Measurements from ENCODE around the gene NUDT13. TPM values are rescaled to one million over a fixed set of nuclear protein-coding genes. Genes with fewer than 3 reads are reported as not detected.

The NUDT13 gene
- total and polyA plus RNA-seq, 9 of the 15 experiments (the other 6 are each of a cell fraction or from before 2014, with no cell fraction given) = 4.7 to 11.1 (median 5.6) TPM

- TF ChIP-seq ZFP91 (CRISPR knock-in tag; IDR thresholded peaks at IDR 0.05) = peak; percentile 41; the same call in 1 of the 2 replicates
- TF ChIP-seq, protein P1, sequence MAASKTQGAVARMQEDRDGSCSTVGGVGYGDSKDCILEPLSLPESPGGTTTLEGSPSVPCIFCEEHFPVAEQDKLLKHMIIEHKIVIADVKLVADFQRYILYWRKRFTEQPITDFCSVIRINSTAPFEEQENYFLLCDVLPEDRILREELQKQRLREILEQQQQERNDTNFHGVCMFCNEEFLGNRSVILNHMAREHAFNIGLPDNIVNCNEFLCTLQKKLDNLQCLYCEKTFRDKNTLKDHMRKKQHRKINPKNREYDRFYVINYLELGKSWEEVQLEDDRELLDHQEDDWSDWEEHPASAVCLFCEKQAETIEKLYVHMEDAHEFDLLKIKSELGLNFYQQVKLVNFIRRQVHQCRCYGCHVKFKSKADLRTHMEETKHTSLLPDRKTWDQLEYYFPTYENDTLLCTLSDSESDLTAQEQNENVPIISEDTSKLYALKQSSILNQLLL (CRISPR knock-in tag; IDR thresholded peaks at IDR 0.05; ENCODE audit: borderline replicate concordance) = no peak
- TF ChIP-seq CBX5 (IDR thresholded peaks at IDR 0.05; ENCODE audit: borderline replicate concordance, low read depth) = no peak
- no peak for TF ChIP-seq MAFG (tag; conservative IDR thresholded peaks at IDR 0.05)
- TF ChIP-seq SREBF1 (IDR thresholded peaks at IDR 0.05; ENCODE audit: borderline replicate concordance, low read depth, low read length) = peak; percentile 68; the same call in 1 of the 2 replicates
- no peak for TF ChIP-seq CREBBP (IDR thresholded peaks at IDR 0.05; ENCODE audit: low read depth, low read length)
- no peak for TF ChIP-seq ZNF3 (CRISPR knock-in tag; IDR thresholded peaks at IDR 0.05)
- TF ChIP-seq, protein P2, sequence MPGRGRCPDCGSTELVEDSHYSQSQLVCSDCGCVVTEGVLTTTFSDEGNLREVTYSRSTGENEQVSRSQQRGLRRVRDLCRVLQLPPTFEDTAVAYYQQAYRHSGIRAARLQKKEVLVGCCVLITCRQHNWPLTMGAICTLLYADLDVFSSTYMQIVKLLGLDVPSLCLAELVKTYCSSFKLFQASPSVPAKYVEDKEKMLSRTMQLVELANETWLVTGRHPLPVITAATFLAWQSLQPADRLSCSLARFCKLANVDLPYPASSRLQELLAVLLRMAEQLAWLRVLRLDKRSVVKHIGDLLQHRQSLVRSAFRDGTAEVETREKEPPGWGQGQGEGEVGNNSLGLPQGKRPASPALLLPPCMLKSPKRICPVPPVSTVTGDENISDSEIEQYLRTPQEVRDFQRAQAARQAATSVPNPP (IDR thresholded peaks at IDR 0.05; ENCODE audit: borderline replicate concordance, insufficient read depth, insufficient read length) = no peak
- no peak for TF ChIP-seq CEBPG (CRISPR knock-in tag; IDR thresholded peaks at IDR 0.05)
- no peak for TF ChIP-seq CEBPG (tag; conservative IDR thresholded peaks at IDR 0.05 in 1 of 2, IDR thresholded peaks at IDR 0.05 in 1 of 2)
- peak; percentile 72 for TF ChIP-seq FIP1L1 (IDR thresholded peaks at IDR 0.05; ENCODE audit: low read depth, low read length, poor library complexity, severe bottlenecking)
- TF ChIP-seq LARP7 (IDR thresholded peaks at IDR 0.05) = 0 out of 2 replicates have a peak, but pooled peaks have one; percentile 58
- TF ChIP-seq CCNT2 (IDR thresholded peaks at IDR 0.05; ENCODE audit: borderline replicate concordance, extremely low read depth, insufficient read length, low read depth, low read length) = peak; percentile 97
- peak; percentile 91 for TF ChIP-seq L3MBTL2 (IDR thresholded peaks at IDR 0.05)
- TF ChIP-seq U2AF1 (optimal IDR thresholded peaks at IDR 0.05; ENCODE audit: low read depth, low read length) = no peak
- TF ChIP-seq, protein P3, sequence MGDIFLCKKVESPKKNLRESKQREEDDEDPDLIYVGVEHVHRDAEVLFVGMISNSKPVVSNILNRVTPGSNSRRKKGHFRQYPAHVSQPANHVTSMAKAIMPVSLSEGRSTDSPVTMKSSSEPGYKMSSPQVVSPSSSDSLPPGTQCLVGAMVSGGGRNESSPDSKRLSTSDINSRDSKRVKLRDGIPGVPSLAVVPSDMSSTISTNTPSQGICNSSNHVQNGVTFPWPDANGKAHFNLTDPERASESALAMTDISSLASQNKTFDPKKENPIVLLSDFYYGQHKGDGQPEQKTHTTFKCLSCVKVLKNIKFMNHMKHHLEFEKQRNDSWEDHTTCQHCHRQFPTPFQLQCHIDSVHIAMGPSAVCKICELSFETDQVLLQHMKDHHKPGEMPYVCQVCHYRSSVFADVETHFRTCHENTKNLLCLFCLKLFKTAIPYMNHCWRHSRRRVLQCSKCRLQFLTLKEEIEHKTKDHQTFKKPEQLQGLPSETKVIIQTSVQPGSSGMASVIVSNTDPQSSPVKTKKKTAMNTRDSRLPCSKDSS (IDR thresholded peaks at IDR 0.05; ENCODE audit: low read depth, partially characterized antibody) = no peak
- TF ChIP-seq CBX8 (IDR thresholded peaks at IDR 0.05; ENCODE audit: borderline replicate concordance, extremely low read depth, low read depth, low read length, poor library complexity, severe bottlenecking) = no peak
- TF ChIP-seq HMG20B (CRISPR knock-in tag; IDR thresholded peaks at IDR 0.05) = peak; percentile 27; the same call in 1 of the 2 replicates
- TF ChIP-seq, protein P4, sequence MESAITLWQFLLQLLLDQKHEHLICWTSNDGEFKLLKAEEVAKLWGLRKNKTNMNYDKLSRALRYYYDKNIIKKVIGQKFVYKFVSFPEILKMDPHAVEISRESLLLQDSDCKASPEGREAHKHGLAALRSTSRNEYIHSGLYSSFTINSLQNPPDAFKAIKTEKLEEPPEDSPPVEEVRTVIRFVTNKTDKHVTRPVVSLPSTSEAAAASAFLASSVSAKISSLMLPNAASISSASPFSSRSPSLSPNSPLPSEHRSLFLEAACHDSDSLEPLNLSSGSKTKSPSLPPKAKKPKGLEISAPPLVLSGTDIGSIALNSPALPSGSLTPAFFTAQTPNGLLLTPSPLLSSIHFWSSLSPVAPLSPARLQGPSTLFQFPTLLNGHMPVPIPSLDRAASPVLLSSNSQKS (CRISPR knock-in tag; IDR thresholded peaks at IDR 0.05) = no peak
- TF ChIP-seq TCFL5 (CRISPR knock-in tag; conservative IDR thresholded peaks at IDR 0.05) = no peak
Measured at GRCh38 chr10:73096449-73097304, 13.6 kb upstream of the NUDT13 start, which contains the start of gene P4HA1 (continued).

All from K562 (cell line).